Esophagus squamous epithelium (tissue), 5 donors: ENCODE results near the gene PGLYRP2. TPM values are rescaled to one million over a fixed set of nuclear protein-coding genes. Genes with fewer than 3 reads are reported as not detected.

Experiments
- DNase-seq: peaks from one replicate; lab custom pipeline; 2025; lab: John Stamatoyannopoulos, UW
- H3K27ac ChIP-seq, 4 donors: fragments of 200-600 bp; sonication (generic); one replicate each; pipeline ENCODE4 v1.5.1; 2016 to 2019; ENCODE audit warnings: mild to moderate bottlenecking in 1 of 4
- H3K27me3 ChIP-seq, 4 donors: fragments of 200-600 bp; sonication (generic); 1 replicate in 3 of 4; 2 replicates in 1 of 4; pipeline versions ENCODE4 v1.5.1 to v1.6.0; 2017 to 2021; ENCODE audit warnings: antibody characterized with exemption in 1 of 4
- H3K36me3 ChIP-seq, 3 donors: fragments of 200-600 bp; sonication (generic); one replicate each; pipeline ENCODE4 v1.5.1; 2016 to 2019
- H3K4me1 ChIP-seq, 3 donors: fragments of 200-600 bp; sonication (generic); one replicate each; pipeline ENCODE4 v1.5.1; 2017 to 2019
- H3K4me3 ChIP-seq, 4 donors: fragments of 200-600 bp; sonication (generic); 1 replicate in 3 of 4; 2 replicates in 1 of 4; pipeline ENCODE4 v1.5.1; 2016 to 2019; ENCODE audit warnings: mild to moderate bottlenecking in 2 of 4, moderate library complexity in 1 of 4
- H3K9me3 ChIP-seq, 3 donors: fragments of 200-600 bp; sonication (generic); one replicate each; pipeline ENCODE4 v1.5.1; 2016 to 2019
- CTCF ChIP-seq, 6 experiments: fragments of 450-650 bp in 4 of 6; fragments of 200-600 bp in 2 of 6; sonication (generic) in 2 of 6; IDR thresholded peaks; one replicate each; pipeline ENCODE4 v1.5.1; 2016 to 2019; ENCODE audit warnings: antibody characterized with exemption in 6 of 6, mild to moderate bottlenecking in 4 of 6, moderate library complexity in 4 of 6
- POLR2A ChIP-seq, 4 donors: fragments of 450-650 bp; IDR thresholded peaks; one replicate each; pipeline ENCODE4 v1.6.1; 2017; ENCODE audit warnings: antibody characterized with exemption in 4 of 4, mild to moderate bottlenecking in 4 of 4, moderate library complexity in 3 of 4
- WGBS, 2 donors: methylation state at CpG; one replicate each; pipeline ENCODE4 v1.1.5; 2018; 5-methylcytosine and 5-hydroxymethylcytosine counted together
- intact Hi-C: fragments of 100-400 bp; cut with DNase I; formaldehyde crosslinking; loops from one replicate; pipeline ENCODE4 v1.15.0; 2022
- total RNA-seq, 4 donors: library from RNA; depleted of rRNA; stranded (reverse); fragments of >200 nt; gene quantifications; one replicate each; pipeline ENCODE4 v1.1.0, GENCODE V29; 2016
- donor health status: DM: yes; HTN: yes; CAD: no.

PGLYRP2 gene
- total RNA-seq, 4 donors from 2014 or later = not detected

- 22 to 24% methylated on average over 8 of the region's 8 CpGs for WGBS, 2 donors
- no peak for DNase-seq
- Histone ChIP-seq H3K9me3 (no peaks in the 10 kb centered on the region), H3K27ac (no peak overlapping the region), H3K4me1 (peaks cover 8 to 38% (median 11%) of the 10 kb centered on the region in 3 donors), H3K4me3 (no peak overlapping the region), H3K27me3 (peaks cover 0 to 70% (median 2%) of the 10 kb centered on the region in 4 donors), H3K36me3 (no peaks in the 10 kb centered on the region)
- intact Hi-C loops = no loop called here
- TF ChIP-seq CTCF (IDR thresholded peaks at IDR 0.05) (no peak), POLR2A (IDR thresholded peaks at IDR 0.05) (no peak)
Measured at GRCh38 chr19:15466851-15467733, 12.2 kb downstream of the PGLYRP2 start.

- Histone ChIP-seq H3K27ac (peak within 1 kb of the TSS; percentile 55 to 84 (median 68)), H3K9me3 (no peaks in the 10 kb centered on the region), H3K36me3 (no peaks in the 10 kb centered on the region), H3K27me3 (peaks cover 0 to 47% (median 2%) of the 10 kb centered on the region in 4 donors), H3K4me1 (peaks cover 5 to 33% (median 10%) of the 10 kb centered on the region in 3 donors), H3K4me3 (peak within 1 kb of the TSS; percentile 25 to 63 (median 42))
- intact Hi-C loops = no loop called here
- no peak for TF ChIP-seq CTCF (IDR thresholded peaks at IDR 0.05)
- peak in 1 of 4 donors; percentile 25 for TF ChIP-seq POLR2A (IDR thresholded peaks at IDR 0.05)
- DNase-seq = no peak
- WGBS, 2 donors = 37 to 40% methylated on average over 8 to 11 of the region's 17 CpGs
Measured at GRCh38 chr19:15464394-15465385, 14.6 kb downstream of the PGLYRP2 start, which contains the start of gene RASAL3. TSS of gene RASAL3 (minus strand) at chr19:15464544. CDS start at chr19:15464358, 186 bp downstream.

GRCh38 chr19:15463861-15464371, 15.4 kb downstream of the PGLYRP2 start:
- peaks cover 0 to 42% (median 0%) of the 10 kb centered on the region in 4 donors for H3K27me3 ChIP-seq
- no peaks in the 10 kb centered on the region for H3K36me3 ChIP-seq
- H3K9me3 ChIP-seq = no peaks in the 10 kb centered on the region
- DNase-seq = peak; percentile 20
- H3K4me1 ChIP-seq = peaks cover 0 to 26% (median 5%) of the 10 kb centered on the region in 3 donors
- peak overlapping the region; percentile 55 to 84 (median 68) for H3K27ac ChIP-seq
- WGBS, 2 donors = 40% methylated on average over 1 of the region's 25 CpGs; no CpG with 5 or more reads in 1 of the 2 donors
- TF ChIP-seq POLR2A (IDR thresholded peaks at IDR 0.05) (no peak), CTCF (IDR thresholded peaks at IDR 0.05) (no peak)
- intact Hi-C loops = no loop called here
- H3K4me3 ChIP-seq = peak overlapping the region; percentile 25 to 63 (median 42)

GRCh38 chr19:15461694-15462093, 17.6 kb downstream of the PGLYRP2 start:
- Histone ChIP-seq H3K27me3 (peaks cover 0 to 42% (median 0%) of the 10 kb centered on the region in 4 donors), H3K36me3 (no peaks in the 10 kb centered on the region), H3K4me3 (no peak overlapping the region), H3K9me3 (no peaks in the 10 kb centered on the region), H3K4me1 (peaks cover 8 to 33% (median 15%) of the 10 kb centered on the region in 3 donors), H3K27ac (no peak overlapping the region)
- TF ChIP-seq POLR2A (IDR thresholded peaks at IDR 0.05) = no peak
- no peak for TF ChIP-seq CTCF (IDR thresholded peaks at IDR 0.05)
- no peak for DNase-seq
- intact Hi-C loops = no loop called here
- 79 to 86% methylated on average over 2 of the region's 2 CpGs for WGBS, 2 donors
